GM11168 (cell line): ENCODE data around the gene BLID.

Experiments used
- in situ Hi-C: fragments of 300-500 bp; cut with MboI; formaldehyde crosslinking; loops from one replicate; pipeline ENCODE4 v1.12.0; 2022; ENCODE audit warnings: low sequenced_read_pairs; ENCODE audit not compliant: unreplicated experiment

Gene BLID

GRCh38 chr11:122108192-122108799 is 7.7 kb downstream of the BLID start:
- in situ Hi-C loops = no loop called here

- in situ Hi-C loops = no loop called here
Measured at GRCh38 chr11:122107566-122107965, 8.4 kb downstream of the BLID start.

GRCh38 chr11:122107045-122107444 is 9.0 kb downstream of the BLID start:
- in situ Hi-C loops = no loop called here

- in situ Hi-C loops = no loop called here
Measured at GRCh38 chr11:122105044-122105758, 10.8 kb downstream of the BLID start.

GRCh38 chr11:122104341-122104740 is 11.7 kb downstream of the BLID start:
- in situ Hi-C loops = no loop called here

- in situ Hi-C loops = no loop called here
Measured at GRCh38 chr11:122103726-122104125, 12.3 kb downstream of the BLID start.

GRCh38 chr11:122103321-122103720 is 12.7 kb downstream of the BLID start:
- in situ Hi-C loops = no loop called here

- in situ Hi-C loops = no loop called here
Measured at GRCh38 chr11:122102426-122102825, 13.6 kb downstream of the BLID start.

GRCh38 chr11:122101625-122102291 is 14.3 kb downstream of the BLID start:
- in situ Hi-C loops = no loop called here

GRCh38 chr11:122100756-122101080 is 15.3 kb downstream of the BLID start:
- in situ Hi-C loops = no loop called here

- in situ Hi-C loops = no loop called here
Measured at GRCh38 chr11:122100037-122100755, 15.8 kb downstream of the BLID start.

GRCh38 chr11:122099374-122100036 is 16.5 kb downstream of the BLID start:
- in situ Hi-C loops = no loop called here

GRCh38 chr11:122098261-122098980 is 17.6 kb downstream of the BLID start:
- in situ Hi-C loops = no loop called here

- in situ Hi-C loops = no loop called here
Measured at GRCh38 chr11:122097419-122098001, 18.5 kb downstream of the BLID start.

GRCh38 chr11:122096272-122097112 is 19.5 kb downstream of the BLID start:
- in situ Hi-C loops = no loop called here

GRCh38 chr11:122095681-122096262 is 20.2 kb downstream of the BLID start:
- in situ Hi-C loops = no loop called here

- in situ Hi-C loops = no loop called here
Measured at GRCh38 chr11:122094836-122095235, 21.2 kb downstream of the BLID start.

- in situ Hi-C loops = no loop called here
Measured at GRCh38 chr11:122093731-122094275, 22.2 kb downstream of the BLID start.
